ENCODE data around the gene MAPK8. TPM values are rescaled to one million over a fixed set of nuclear protein-coding genes. Genes with fewer than 3 reads are reported as not detected.

Gene MAPK8
- total RNA-seq, 1 experiment from 2014 or later = 83.3 TPM

DNA sequence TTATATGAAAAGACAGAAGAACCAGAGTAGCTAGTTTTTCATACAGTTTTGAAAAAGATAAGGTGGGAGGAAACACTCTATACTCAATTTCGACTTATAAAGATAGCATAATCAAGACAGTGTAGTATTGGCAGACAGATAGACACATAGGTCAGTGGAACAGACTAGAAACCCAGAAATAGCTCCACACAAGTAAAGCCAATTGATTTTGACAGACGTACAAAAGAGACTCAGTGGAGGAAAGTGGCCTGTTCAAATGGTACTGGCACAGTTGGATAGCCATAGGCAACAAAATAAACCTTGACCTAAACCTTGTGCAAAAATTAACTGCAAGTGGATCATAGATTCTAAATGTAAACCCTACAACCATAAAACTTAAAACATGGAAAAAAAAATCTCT, 46.8 kb downstream of the MAPK8 start:
- Mint-ChIP-seq H3K27ac (ENCODE audit: unreplicated experiment) (no peak overlapping the region), H3K36me3 (ENCODE audit: insufficient read depth, unreplicated experiment) (no peaks in the 10 kb centered on the region), H3K4me3 (ENCODE audit: unreplicated experiment) (no peak overlapping the region), H3K27me3 (ENCODE audit: insufficient read depth, unreplicated experiment) (no peaks in the 10 kb centered on the region), H3K4me1 (ENCODE audit: low read depth, unreplicated experiment) (peaks cover 6% of the 10 kb centered on the region), H3K9me3 (ENCODE audit: unreplicated experiment) (peaks cover 6% of the 10 kb centered on the region)
- TF ChIP-seq, protein P1, sequence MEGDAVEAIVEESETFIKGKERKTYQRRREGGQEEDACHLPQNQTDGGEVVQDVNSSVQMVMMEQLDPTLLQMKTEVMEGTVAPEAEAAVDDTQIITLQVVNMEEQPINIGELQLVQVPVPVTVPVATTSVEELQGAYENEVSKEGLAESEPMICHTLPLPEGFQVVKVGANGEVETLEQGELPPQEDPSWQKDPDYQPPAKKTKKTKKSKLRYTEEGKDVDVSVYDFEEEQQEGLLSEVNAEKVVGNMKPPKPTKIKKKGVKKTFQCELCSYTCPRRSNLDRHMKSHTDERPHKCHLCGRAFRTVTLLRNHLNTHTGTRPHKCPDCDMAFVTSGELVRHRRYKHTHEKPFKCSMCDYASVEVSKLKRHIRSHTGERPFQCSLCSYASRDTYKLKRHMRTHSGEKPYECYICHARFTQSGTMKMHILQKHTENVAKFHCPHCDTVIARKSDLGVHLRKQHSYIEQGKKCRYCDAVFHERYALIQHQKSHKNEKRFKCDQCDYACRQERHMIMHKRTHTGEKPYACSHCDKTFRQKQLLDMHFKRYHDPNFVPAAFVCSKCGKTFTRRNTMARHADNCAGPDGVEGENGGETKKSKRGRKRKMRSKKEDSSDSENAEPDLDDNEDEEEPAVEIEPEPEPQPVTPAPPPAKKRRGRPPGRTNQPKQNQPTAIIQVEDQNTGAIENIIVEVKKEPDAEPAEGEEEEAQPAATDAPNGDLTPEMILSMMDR (IDR thresholded peaks at IDR 0.05; ENCODE audit: insufficient read depth in 1 of 2, low read depth in 1 of 2, low read length in 1 of 2, severe bottlenecking in 1 of 2, unreplicated experiment in 1 of 2) = no peak
- CTCF ChIA-PET = interaction anchor here (0.6 to 0.9 kb wide), 2 partner anchors 9 to 303 kb away, joined by 3 to 5 read pairs; no protein-coding TSS in a partner anchor
- no peak overlapping the region for H3K4me3 ChIP-seq (ENCODE audit: low read depth, low read length)
- BruUV-seq (replicated peaks) = no TSS peak
- POLR2A ChIA-PET = no interaction called here
- DNase-seq = no peak
- intact Hi-C loops (cut with micrococcal nuclease; ENCODE audit: unreplicated experiment) = no loop called here
- no peaks in the 10 kb centered on the region for H3K36me3 ChIP-seq (ENCODE audit: control insufficient read depth, insufficient read depth, low read length)
- H3K27me3 ChIP-seq (replicated peaks; ENCODE audit: control insufficient read depth, insufficient read depth, low read length) = no peaks in the 10 kb centered on the region
- peaks cover 6% of the 10 kb centered on the region for H3K9me3 ChIP-seq
- no peaks in the 10 kb centered on the region for H3K4me1 ChIP-seq

DNA sequence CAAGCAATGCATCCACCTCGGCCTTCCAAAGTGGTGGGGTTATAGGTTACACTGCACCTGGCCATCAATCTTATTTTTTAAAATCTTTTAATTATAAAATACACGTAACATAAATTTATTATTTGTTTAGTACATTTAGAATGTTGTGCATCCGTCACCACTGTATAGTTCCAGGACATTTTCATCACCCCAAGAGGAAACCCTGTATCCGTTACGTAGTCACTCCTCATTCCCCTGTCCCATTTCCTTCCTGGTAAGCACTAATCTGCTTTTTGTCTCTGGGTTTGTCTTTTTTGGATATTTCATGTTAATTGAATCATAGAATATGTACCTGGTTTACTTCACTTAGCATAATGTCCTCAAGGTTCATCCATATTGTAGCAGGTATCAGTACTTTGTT, 51.2 kb downstream of the MAPK8 start:
- intact Hi-C loops (cut with micrococcal nuclease; ENCODE audit: unreplicated experiment) = no loop called here
- H3K4me3 ChIP-seq (ENCODE audit: low read depth, low read length) = no peak overlapping the region
- H3K36me3 ChIP-seq (ENCODE audit: control insufficient read depth, insufficient read depth, low read length) = no peaks in the 10 kb centered on the region
- Mint-ChIP-seq H3K36me3 (ENCODE audit: insufficient read depth, unreplicated experiment) (no peaks in the 10 kb centered on the region), H3K4me1 (ENCODE audit: low read depth, unreplicated experiment) (peaks cover 9% of the 10 kb centered on the region), H3K4me3 (ENCODE audit: unreplicated experiment) (no peak overlapping the region), H3K27me3 (ENCODE audit: insufficient read depth, unreplicated experiment) (no peaks in the 10 kb centered on the region), H3K27ac (ENCODE audit: unreplicated experiment) (no peak overlapping the region), H3K9me3 (ENCODE audit: unreplicated experiment) (no peaks in the 10 kb centered on the region)
- BruUV-seq (replicated peaks) = no TSS peak
- no peaks in the 10 kb centered on the region for H3K4me1 ChIP-seq
- CTCF ChIA-PET = no interaction called here
- H3K27me3 ChIP-seq (replicated peaks; ENCODE audit: control insufficient read depth, insufficient read depth, low read length) = no peaks in the 10 kb centered on the region
- POLR2A ChIA-PET = no interaction called here
- H3K9me3 ChIP-seq = 0 out of 2 replicates have a peak, but pooled peaks cover 4% of the 10 kb centered on the region
- TF ChIP-seq, protein P1 (IDR thresholded peaks at IDR 0.05; ENCODE audit: insufficient read depth in 1 of 2, low read depth in 1 of 2, low read length in 1 of 2, severe bottlenecking in 1 of 2, unreplicated experiment in 1 of 2) = no peak
- no peak for DNase-seq

GRCh38 chr10:48358162-48358561, 51.7 kb downstream of the MAPK8 start:
- no peak overlapping the region for H3K4me3 Mint-ChIP-seq (ENCODE audit: unreplicated experiment)
- ChIA-PET POLR2A (no interaction called here), CTCF (no interaction called here)
- H3K27ac Mint-ChIP-seq (ENCODE audit: unreplicated experiment) = no peak overlapping the region
- 0 out of 2 replicates have a peak, but pooled peaks cover 4% of the 10 kb centered on the region for H3K9me3 ChIP-seq
- DNase-seq = no peak
- H3K27me3 Mint-ChIP-seq (ENCODE audit: insufficient read depth, unreplicated experiment) = no peaks in the 10 kb centered on the region
- intact Hi-C loops (cut with micrococcal nuclease; ENCODE audit: unreplicated experiment) = no loop called here
- BruUV-seq (replicated peaks) = no TSS peak
- H3K27me3 ChIP-seq (replicated peaks; ENCODE audit: control insufficient read depth, insufficient read depth, low read length) = no peaks in the 10 kb centered on the region
- H3K4me3 ChIP-seq (ENCODE audit: low read depth, low read length) = no peak overlapping the region
- peaks cover 10% of the 10 kb centered on the region for H3K4me1 Mint-ChIP-seq (ENCODE audit: low read depth, unreplicated experiment)
- H3K36me3 ChIP-seq (ENCODE audit: control insufficient read depth, insufficient read depth, low read length) = no peaks in the 10 kb centered on the region
- H3K36me3 Mint-ChIP-seq (ENCODE audit: insufficient read depth, unreplicated experiment) = no peaks in the 10 kb centered on the region
- TF ChIP-seq, protein P1 (IDR thresholded peaks at IDR 0.05; ENCODE audit: insufficient read depth in 1 of 2, low read depth in 1 of 2, low read length in 1 of 2, severe bottlenecking in 1 of 2, unreplicated experiment in 1 of 2) = no peak
- H3K9me3 Mint-ChIP-seq (ENCODE audit: unreplicated experiment) = no peaks in the 10 kb centered on the region
- no peaks in the 10 kb centered on the region for H3K4me1 ChIP-seq
